ENCODE measurements around the gene GAMT. TPM values are rescaled to one million over a fixed set of nuclear protein-coding genes. Genes with fewer than 3 reads are reported as not detected.
"Not testable (repeated sequence)": the region's sequence is repeated elsewhere in the genome, so short reads cannot be mapped to it uniquely, and the experiment has no call there.

The GAMT gene
- total RNA-seq, 4 donors from 2014 or later: 33.8 to 72.0 (median 46.0) TPM

DNA sequence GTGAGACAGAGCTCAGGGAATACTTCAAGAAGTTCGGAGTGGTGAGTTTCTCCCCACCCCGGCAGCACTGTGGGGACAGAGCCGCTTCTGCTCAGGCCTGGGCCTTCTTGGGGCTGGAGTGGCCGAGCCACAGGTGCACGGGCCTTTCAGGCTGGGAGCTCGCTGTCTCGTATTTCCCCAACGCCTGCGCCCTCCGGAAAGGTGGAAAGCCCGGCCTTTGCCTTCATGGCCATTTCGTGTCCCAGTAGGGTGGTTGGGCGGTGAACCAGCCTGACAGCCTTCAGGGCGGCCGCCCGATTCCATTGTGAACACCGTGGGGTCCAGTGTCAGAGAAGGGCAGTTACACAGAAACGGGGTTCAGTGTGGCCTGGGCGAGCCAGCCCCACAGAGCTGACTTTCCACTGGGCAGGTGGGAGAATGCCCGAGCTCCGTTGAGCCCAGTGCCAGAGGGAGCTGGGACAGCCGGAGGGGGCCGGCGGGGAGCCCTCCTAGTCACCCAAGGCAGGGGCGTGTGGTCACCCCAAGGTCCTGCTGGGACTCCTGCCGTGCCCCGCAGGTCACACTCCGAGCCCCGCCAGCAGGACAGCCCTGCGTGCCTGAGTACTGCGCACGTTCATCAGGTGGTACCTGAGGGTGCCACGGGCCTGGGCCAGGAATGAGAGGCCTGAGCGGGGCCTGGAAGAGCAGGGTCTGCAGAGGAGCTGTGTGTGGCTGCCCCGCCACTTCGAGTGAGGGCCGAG, 20.0 kb upstream of the GAMT start:
- 94 to 95% methylated on average over 28 to 30 of the region's 37 CpGs for WGBS, 2 donors
- TF ChIP-seq, protein P1, sequence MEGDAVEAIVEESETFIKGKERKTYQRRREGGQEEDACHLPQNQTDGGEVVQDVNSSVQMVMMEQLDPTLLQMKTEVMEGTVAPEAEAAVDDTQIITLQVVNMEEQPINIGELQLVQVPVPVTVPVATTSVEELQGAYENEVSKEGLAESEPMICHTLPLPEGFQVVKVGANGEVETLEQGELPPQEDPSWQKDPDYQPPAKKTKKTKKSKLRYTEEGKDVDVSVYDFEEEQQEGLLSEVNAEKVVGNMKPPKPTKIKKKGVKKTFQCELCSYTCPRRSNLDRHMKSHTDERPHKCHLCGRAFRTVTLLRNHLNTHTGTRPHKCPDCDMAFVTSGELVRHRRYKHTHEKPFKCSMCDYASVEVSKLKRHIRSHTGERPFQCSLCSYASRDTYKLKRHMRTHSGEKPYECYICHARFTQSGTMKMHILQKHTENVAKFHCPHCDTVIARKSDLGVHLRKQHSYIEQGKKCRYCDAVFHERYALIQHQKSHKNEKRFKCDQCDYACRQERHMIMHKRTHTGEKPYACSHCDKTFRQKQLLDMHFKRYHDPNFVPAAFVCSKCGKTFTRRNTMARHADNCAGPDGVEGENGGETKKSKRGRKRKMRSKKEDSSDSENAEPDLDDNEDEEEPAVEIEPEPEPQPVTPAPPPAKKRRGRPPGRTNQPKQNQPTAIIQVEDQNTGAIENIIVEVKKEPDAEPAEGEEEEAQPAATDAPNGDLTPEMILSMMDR (IDR thresholded peaks at IDR 0.05): no peak
- TF ChIP-seq POLR2A (IDR thresholded peaks at IDR 0.05): no peak
- H3K4me3 ChIP-seq (ENCODE audit: low read depth, poor library complexity, severe bottlenecking): no peak overlapping the region
- intact Hi-C loops (cut with DNase I; ENCODE audit: low total_unique reads): no loop called here
- no peak for DNase-seq (ENCODE audit: low spot score in 2 of 2)

DNA sequence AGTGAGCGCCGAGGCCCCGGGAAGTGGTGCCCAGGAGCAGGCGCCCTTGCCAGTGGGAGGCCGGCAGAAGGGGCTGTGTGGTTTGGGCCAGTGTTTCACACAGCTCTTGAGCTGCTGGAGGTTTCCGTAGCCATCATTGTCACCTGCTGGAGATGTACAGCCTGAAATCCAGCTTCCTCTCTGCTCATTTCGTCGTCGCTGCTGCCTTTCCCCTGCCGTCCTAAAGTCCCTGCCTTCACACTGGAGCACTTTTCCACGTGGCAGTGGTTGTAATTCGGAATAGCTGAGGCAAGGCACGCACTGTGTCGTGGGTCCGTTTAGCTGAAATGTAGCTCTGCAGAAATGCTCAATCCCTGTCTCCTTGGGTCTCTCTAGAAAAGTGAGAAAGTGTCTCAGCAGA, 19.2 kb upstream of the GAMT start:
- DNase-seq (ENCODE audit: low spot score in 2 of 2): no peak
- H3K4me3 ChIP-seq (ENCODE audit: low read depth, poor library complexity, severe bottlenecking): no peak overlapping the region
- TF ChIP-seq, protein P1 (IDR thresholded peaks at IDR 0.05): no peak
- no peak for TF ChIP-seq POLR2A (IDR thresholded peaks at IDR 0.05)
- intact Hi-C loops (cut with DNase I; ENCODE audit: low total_unique reads): no loop called here
- 90 to 93% methylated on average over 15 of the region's 15 CpGs for WGBS, 2 donors

DNA sequence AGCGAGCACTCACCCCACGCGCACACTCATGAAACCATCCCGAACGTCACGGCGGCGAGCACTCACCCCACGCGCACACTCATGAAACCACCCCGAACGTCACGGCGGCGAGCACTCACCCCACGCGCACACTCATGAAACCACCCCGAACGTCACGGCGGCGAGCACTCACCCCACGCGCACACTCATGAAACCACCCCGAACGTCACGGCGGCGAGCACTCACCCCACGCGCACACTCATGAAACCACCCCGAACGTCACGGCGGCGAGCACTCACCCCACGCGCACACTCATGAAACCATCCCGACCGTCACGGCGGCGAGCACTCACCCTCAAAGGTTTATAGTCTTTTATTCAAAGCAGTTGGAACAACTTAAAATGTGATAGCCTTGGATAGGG, 18.7 kb upstream of the GAMT start:
- intact Hi-C loops (cut with DNase I; ENCODE audit: low total_unique reads); H3K4me3 ChIP-seq (ENCODE audit: low read depth, poor library complexity, severe bottlenecking); DNase-seq (ENCODE audit: low spot score in 2 of 2): not testable (repeated sequence)
- 96% methylated on average over 20 to 23 of the region's 43 CpGs for WGBS, 2 donors

DNA sequence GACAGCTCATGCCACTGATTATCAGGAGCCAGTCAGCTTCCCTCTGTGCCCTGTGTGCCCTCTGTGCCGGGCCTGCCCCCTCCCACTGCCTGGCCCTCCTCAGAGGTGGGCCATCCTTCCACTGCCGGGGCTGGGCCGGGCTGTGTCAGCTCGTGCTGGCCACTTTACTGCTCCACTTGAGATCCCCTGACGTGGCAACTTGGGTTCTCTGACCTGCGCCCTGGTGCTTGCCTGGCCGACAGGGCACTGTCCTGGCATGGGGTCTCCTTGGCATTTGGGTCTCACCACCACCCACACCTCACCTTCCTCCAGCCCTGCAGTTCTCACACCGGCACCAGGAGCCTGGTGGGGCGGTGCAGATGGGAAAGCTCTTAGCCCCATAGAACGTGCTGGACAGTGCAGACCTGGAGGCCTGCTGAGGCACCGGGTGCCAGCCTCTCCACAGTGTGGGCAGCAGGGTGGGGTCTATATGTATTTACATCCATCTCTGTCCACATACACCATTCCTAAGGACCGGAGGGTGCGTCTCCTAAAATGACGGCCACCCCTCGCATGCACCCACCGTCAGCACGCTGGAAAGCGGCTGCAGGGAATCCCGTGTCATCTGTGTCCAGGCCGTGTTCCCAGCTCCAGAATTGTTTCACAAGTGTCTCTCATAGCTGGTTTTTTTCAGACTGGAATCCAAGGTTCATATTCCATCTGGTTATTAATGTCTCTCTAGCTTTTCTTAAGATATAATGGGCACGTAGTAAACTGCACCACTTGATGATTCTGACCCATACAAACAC, 17.8 kb upstream of the GAMT start:
- TF ChIP-seq POLR2A (IDR thresholded peaks at IDR 0.05): no peak
- TF ChIP-seq, protein P1 (IDR thresholded peaks at IDR 0.05): no peak
- intact Hi-C loops (cut with DNase I; ENCODE audit: low total_unique reads): no loop called here
- no peak overlapping the region for H3K4me3 ChIP-seq (ENCODE audit: low read depth, poor library complexity, severe bottlenecking)
- DNase-seq (ENCODE audit: low spot score in 2 of 2): no peak
- WGBS, 2 donors: 86 to 88% methylated on average over 21 of the region's 21 CpGs

DNA sequence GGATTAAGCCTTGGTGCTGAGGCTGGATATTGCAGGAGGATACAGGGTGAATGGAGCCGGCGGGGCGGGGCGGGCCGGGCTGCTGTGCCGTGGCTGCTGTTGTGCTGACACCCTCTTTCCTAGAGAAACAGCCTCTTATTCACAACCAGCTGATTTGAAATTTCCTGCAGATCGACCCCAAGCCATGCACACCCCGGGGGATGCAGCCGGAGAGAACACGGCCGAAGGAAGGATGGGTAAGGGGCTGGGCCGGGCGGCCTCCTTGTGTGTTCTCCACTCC, 17.1 kb upstream of the GAMT start:
- H3K4me3 ChIP-seq (ENCODE audit: low read depth, poor library complexity, severe bottlenecking): no peak overlapping the region
- TF ChIP-seq POLR2A (IDR thresholded peaks at IDR 0.05): no peak
- TF ChIP-seq, protein P1 (IDR thresholded peaks at IDR 0.05): no peak
- WGBS, 2 donors: 85 to 92% methylated on average over 13 of the region's 13 CpGs
- intact Hi-C loops (cut with DNase I; ENCODE audit: low total_unique reads): no loop called here
- DNase-seq (ENCODE audit: low spot score in 2 of 2): no peak

DNA sequence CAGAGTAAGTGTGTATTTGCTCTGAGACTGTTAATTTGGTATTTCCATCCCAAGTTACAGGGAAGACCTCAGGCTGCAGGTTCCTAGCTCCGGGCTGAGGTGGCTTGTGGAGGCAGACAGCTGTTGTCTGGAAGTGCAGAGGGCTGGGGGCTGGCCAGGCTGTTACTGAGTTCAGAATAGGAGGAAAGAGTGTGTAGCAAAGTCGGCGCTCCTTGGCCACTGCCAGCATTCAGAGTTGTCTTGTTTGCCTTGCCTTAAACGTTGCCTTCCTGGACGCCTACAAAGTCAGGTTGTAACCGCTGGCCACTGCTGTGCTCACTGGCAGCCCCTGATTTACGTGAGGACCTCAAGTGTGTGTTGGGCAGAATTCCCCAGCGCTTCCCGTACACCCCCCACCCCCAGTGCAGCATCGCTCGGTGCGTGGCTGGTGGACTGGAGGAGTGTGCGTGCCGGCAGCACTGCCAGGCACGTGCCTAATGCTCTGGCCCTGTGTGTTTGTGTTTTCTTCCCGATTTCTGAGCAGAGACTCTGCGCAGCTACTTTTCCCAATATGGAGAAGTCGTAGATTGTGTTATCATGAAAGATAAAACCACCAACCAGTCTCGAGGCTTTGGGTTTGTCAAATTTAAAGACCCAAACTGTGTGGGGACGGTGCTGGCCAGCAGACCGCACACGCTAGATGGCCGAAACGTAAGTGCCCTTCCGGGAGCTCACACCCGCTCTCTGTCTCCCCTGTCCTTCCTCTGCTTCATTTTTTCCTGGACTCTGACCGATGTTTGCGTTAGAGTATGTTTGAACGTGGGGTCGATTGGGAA, 16.5 kb upstream of the GAMT start:
- TF ChIP-seq, protein P1 (IDR thresholded peaks at IDR 0.05): no peak
- no peak for TF ChIP-seq POLR2A (IDR thresholded peaks at IDR 0.05)
- no peak overlapping the region for H3K4me3 ChIP-seq (ENCODE audit: low read depth, poor library complexity, severe bottlenecking)
- DNase-seq (ENCODE audit: low spot score in 2 of 2): no peak
- WGBS, 2 donors: 85 to 86% methylated on average over 30 of the region's 30 CpGs
- intact Hi-C loops (cut with DNase I; ENCODE audit: low total_unique reads): no loop called here
